Measurements from ENCODE around the gene KCNH3. TPM values are rescaled to one million over a fixed set of nuclear protein-coding genes. Genes with fewer than 3 reads are reported as not detected.
A peak's percentile ranks its signal among the peaks of the same experiment; 100 is the strongest.

KCNH3 gene, protein sequence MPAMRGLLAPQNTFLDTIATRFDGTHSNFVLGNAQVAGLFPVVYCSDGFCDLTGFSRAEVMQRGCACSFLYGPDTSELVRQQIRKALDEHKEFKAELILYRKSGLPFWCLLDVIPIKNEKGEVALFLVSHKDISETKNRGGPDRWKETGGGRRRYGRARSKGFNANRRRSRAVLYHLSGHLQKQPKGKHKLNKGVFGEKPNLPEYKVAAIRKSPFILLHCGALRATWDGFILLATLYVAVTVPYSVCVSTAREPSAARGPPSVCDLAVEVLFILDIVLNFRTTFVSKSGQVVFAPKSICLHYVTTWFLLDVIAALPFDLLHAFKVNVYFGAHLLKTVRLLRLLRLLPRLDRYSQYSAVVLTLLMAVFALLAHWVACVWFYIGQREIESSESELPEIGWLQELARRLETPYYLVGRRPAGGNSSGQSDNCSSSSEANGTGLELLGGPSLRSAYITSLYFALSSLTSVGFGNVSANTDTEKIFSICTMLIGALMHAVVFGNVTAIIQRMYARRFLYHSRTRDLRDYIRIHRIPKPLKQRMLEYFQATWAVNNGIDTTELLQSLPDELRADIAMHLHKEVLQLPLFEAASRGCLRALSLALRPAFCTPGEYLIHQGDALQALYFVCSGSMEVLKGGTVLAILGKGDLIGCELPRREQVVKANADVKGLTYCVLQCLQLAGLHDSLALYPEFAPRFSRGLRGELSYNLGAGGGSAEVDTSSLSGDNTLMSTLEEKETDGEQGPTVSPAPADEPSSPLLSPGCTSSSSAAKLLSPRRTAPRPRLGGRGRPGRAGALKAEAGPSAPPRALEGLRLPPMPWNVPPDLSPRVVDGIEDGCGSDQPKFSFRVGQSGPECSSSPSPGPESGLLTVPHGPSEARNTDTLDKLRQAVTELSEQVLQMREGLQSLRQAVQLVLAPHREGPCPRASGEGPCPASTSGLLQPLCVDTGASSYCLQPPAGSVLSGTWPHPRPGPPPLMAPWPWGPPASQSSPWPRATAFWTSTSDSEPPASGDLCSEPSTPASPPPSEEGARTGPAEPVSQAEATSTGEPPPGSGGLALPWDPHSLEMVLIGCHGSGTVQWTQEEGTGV
- 0.07 and 0.12 TPM in 2 replicates for total RNA-seq

DNA sequence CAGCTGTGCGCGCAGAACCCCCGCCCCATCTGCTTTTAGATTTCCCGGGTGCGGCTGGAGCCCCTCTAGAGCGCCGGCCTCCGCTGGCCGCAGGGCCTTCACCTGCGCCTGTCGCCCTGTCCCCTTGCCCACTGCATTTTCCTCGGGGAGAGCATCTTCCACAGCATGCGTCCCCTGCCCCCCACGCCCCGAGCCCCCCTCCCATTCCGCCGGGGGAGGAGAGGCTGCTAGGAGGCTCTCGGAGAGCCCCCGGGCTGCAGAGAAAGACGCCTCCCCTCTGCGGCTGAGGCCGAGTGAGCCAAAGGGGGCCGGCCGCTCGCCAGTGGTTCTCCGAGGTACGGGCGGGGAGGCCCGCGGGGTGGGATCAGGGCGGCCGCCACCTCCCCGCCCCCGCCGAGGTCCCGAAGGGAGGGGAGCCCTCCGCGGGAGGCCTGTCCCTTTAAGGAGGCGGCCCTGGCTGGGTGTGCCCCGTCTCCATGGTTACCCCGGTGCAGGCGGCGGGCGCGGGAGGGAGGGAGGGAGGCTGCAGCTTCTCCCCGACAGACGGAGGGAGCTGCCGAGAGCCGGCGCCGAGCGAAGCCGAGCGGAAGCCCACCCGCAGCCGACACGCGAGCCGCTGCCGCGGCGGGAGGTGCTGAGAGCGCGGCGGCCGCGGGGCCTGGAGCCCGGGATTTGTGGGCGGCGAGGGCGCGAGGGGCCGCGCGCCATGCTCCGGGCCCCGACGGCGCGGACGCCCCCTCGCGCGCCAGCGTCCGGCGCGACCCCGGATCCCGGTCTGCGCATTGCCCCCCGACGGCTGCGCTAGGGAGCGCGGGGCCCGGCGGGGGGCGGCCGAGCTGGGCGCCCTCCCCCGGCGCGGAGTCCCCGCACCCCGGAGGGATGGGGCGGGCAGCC is at the start of gene KCNH3:
Gene KCNH3 (plus strand): TSS at position 521 of the 894 bp plus-strand sequence. CDS start 387 bp downstream, outside the sequence.
- DNase-seq (ENCODE audit: low read depth), result no peak
- TF ChIP-seq, protein P1, sequence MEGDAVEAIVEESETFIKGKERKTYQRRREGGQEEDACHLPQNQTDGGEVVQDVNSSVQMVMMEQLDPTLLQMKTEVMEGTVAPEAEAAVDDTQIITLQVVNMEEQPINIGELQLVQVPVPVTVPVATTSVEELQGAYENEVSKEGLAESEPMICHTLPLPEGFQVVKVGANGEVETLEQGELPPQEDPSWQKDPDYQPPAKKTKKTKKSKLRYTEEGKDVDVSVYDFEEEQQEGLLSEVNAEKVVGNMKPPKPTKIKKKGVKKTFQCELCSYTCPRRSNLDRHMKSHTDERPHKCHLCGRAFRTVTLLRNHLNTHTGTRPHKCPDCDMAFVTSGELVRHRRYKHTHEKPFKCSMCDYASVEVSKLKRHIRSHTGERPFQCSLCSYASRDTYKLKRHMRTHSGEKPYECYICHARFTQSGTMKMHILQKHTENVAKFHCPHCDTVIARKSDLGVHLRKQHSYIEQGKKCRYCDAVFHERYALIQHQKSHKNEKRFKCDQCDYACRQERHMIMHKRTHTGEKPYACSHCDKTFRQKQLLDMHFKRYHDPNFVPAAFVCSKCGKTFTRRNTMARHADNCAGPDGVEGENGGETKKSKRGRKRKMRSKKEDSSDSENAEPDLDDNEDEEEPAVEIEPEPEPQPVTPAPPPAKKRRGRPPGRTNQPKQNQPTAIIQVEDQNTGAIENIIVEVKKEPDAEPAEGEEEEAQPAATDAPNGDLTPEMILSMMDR (conservative IDR thresholded peaks at IDR 0.05; ENCODE audit: low read depth, low read length), result no peak
- H3K4me3 ChIP-seq (ENCODE audit: low read depth, low read length), result peak within 1 kb of the TSS; percentile 40

DNA sequence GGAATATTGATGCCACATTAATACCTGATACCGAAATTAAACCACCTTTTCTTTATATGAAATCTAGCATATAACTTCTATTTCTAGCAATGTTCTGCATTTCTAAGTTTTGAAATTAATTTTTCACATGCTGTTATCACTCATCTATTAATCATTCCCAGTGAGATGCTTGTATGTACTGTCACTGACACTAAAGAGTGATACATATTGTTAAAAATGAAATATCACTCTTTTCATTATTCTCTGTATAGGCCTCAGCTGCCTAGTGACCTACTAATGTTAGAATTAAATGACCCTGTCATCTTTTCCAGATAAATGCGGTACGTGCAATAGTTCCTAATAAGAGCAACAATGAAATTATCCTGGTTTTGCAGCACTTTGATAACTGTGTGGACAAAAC is 49.7 kb upstream of the KCNH3 start:
- no peak overlapping the region for H3K4me3 ChIP-seq (ENCODE audit: low read depth, low read length)
- TF ChIP-seq, protein P1 (conservative IDR thresholded peaks at IDR 0.05; ENCODE audit: low read depth, low read length), result no peak
- DNase-seq (ENCODE audit: low read depth), result no peak

DNA sequence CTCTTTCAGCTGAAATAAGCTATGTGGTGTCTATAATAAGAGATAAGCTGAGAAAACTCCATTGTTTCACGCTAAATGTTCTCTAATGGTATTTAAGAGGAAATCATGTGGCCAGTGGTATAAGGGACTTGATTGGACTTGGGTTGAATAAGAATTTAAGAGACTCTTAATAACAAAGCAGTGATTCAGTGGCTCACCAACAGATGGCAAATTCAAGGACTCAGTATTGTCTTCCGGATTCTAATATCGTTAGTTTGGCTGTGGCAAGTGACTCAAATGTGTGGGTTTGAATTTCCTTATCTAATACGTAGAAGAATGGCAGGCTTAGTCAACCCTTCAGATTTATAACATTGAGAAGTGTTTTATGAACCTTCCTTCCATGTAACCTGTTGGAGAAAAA is 49.1 kb upstream of the KCNH3 start:
- H3K4me3 ChIP-seq (ENCODE audit: low read depth, low read length), result no peak overlapping the region
- no peak for DNase-seq (ENCODE audit: low read depth)
- TF ChIP-seq, protein P1 (conservative IDR thresholded peaks at IDR 0.05; ENCODE audit: low read depth, low read length), result no peak

DNA sequence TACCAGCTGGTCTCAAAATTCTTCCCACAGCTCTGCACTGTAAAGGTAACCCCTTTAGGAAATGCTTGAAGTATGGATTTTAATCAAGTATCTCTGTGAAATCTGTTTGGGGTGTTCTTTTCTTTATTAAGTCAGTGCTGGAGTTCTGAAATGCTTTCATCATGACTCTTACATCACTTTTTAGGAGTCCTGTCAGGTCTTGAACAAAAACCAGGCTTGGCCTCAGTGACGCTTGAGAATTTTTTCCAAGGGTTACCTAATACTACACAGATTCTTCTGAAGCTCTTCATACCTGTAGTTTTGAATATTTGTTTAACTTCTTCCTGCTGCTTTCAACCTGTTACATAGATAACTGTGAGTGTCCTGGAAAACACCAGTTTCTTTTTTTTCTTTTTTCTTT is 47.0 kb upstream of the KCNH3 start:
- H3K4me3 ChIP-seq (ENCODE audit: low read depth, low read length), result no peak overlapping the region
- no peak for DNase-seq (ENCODE audit: low read depth)
- TF ChIP-seq, protein P1 (conservative IDR thresholded peaks at IDR 0.05; ENCODE audit: low read depth, low read length), result no peak

DNA sequence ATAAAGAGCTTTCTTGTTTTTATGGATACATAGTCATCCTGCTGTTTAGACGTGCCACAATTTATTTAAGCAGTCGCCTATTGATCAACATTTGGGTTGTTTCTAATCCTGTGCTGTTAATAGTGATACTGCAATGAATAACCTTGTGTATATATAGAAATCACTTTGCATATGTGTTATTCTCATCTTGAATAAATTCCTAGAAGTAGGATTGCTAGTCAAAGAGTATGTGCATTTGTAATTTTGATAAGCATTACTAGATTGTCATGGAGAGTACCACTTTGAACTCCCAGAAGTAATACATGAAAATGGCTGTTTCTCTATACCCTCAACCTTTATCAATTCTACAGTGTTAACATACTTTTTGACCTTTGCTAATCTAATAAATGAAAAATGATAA is 44.9 kb upstream of the KCNH3 start:
- no peak overlapping the region for H3K4me3 ChIP-seq (ENCODE audit: low read depth, low read length)
- no peak for DNase-seq (ENCODE audit: low read depth)
- TF ChIP-seq, protein P1 (conservative IDR thresholded peaks at IDR 0.05; ENCODE audit: low read depth, low read length), result no peak

Measured in epithelial cell of proximal tubule (primary cell).